Measurements from ENCODE around the gene FAM174B.
A peak's percentile ranks its signal among the peaks of the same experiment; 100 is the strongest.
"Not testable (repeated sequence)": the region's sequence is repeated elsewhere in the genome, so short reads cannot be mapped to it uniquely, and the experiment has no call there.

Gene FAM174B

GRCh38 chr15:92617549-92618520, 37.7 kb downstream of the FAM174B start:
- DNase-seq, result no peak

- no peak for DNase-seq
These were observed 38.7 kb downstream of the FAM174B start for GRCh38 chr15:92616621-92617548.

- DNase-seq, result no peak
These were observed 40.5 kb downstream of the FAM174B start for GRCh38 chr15:92614791-92615785.

- DNase-seq, result no peak
These were observed 41.3 kb downstream of the FAM174B start for GRCh38 chr15:92614301-92614700.

GRCh38 chr15:92613841-92614240, 41.7 kb downstream of the FAM174B start:
- DNase-seq, result no peak

- DNase-seq, result no peak
These were observed 42.7 kb downstream of the FAM174B start for GRCh38 chr15:92612891-92613290.

GRCh38 chr15:92611995-92612745, 43.4 kb downstream of the FAM174B start:
- DNase-seq, result peak; percentile 39

- DNase-seq, result no peak
These were observed 44.4 kb downstream of the FAM174B start for GRCh38 chr15:92611150-92611549.

GRCh38 chr15:92610101-92610520, 45.5 kb downstream of the FAM174B start:
- DNase-seq, result no peak

GRCh38 chr15:92608866-92609700, 46.5 kb downstream of the FAM174B start:
- no peak for DNase-seq

GRCh38 chr15:92606836-92607150, 48.8 kb downstream of the FAM174B start:
- not testable (repeated sequence) for DNase-seq

GRCh38 chr15:92606126-92606835, 49.3 kb downstream of the FAM174B start:
- peak; percentile 6 for DNase-seq

- DNase-seq, result no peak
These were observed 50.2 kb downstream of the FAM174B start for GRCh38 chr15:92605225-92605944.

- DNase-seq, result no peak
These were observed 51.7 kb downstream of the FAM174B start for GRCh38 chr15:92603743-92604470.

- DNase-seq, result no peak
These were observed 52.3 kb downstream of the FAM174B start for GRCh38 chr15:92603278-92603677.

GRCh38 chr15:92602267-92602593, 53.3 kb downstream of the FAM174B start:
- DNase-seq, result no peak

GRCh38 chr15:92601592-92602266, 53.8 kb downstream of the FAM174B start:
- no peak for DNase-seq

- no peak for DNase-seq
These were observed 54.7 kb downstream of the FAM174B start for GRCh38 chr15:92600856-92601255.
